Kidney (tissue), 14 donors: Measurements from ENCODE around the gene FAM219A. TPM values are rescaled to one million over a fixed set of nuclear protein-coding genes. Genes with fewer than 3 reads are reported as not detected.

Experiments used
- DNase-seq, 5 donors: peaks; one replicate each; pipeline ENCODE4 v3.0.0-alpha.2; 2013 to 2020
- FAIRE-seq: peaks from 2 replicates; lab custom pipeline; 2012; peaks lifted over from hg19 to GRCh38; lab: Jason Lieb, UNC
- H3K27ac ChIP-seq, 2 donors: one replicate each; pipeline ENCODE4 v1.7.0; 2013; ENCODE audit warnings: low read depth in 2 of 2, low read length in 2 of 2, inconsistent platforms in 1 of 2
- H3K27me3 ChIP-seq: one replicate; pipeline ENCODE4 v1.7.1; 2013; ENCODE audit warnings: low read length, inconsistent platforms; ENCODE audit not compliant: control insufficient read depth, insufficient read depth
- H3K36me3 ChIP-seq, 3 donors: one replicate each; pipeline versions ENCODE4 v1.7.0 to v1.7.1; 2013; ENCODE audit warnings: low read length in 3 of 3, control low read depth in 1 of 3, inconsistent platforms in 1 of 3; ENCODE audit not compliant: insufficient read depth in 3 of 3, control insufficient read depth in 2 of 3
- H3K4me1 ChIP-seq, 3 donors: one replicate each; pipeline versions ENCODE4 v1.7.0 to v1.7.1; 2013; ENCODE audit warnings: low read length in 3 of 3, inconsistent platforms in 1 of 3, low read depth in 1 of 3; ENCODE audit not compliant: control insufficient read depth in 2 of 3, insufficient read depth in 2 of 3
- H3K4me3 ChIP-seq, 3 donors: one replicate each; pipeline versions ENCODE4 v1.7.0 to v1.8.1; 2013; ENCODE audit warnings: low read length in 3 of 3, control low read depth in 1 of 3, inconsistent platforms in 1 of 3
- H3K9ac ChIP-seq, 3 donors: one replicate each; pipeline versions ENCODE4 v1.7.0 to v1.7.1; 2013; ENCODE audit warnings: low read length in 3 of 3, control low read depth in 1 of 3, inconsistent platforms in 1 of 3
- H3K9me3 ChIP-seq, 3 donors: one replicate each; pipeline versions ENCODE4 v1.7.0 to v1.7.1; 2013; ENCODE audit warnings: low read length in 3 of 3, control low read depth in 1 of 3, inconsistent platforms in 1 of 3; ENCODE audit not compliant: control insufficient read depth in 2 of 3, insufficient read depth in 1 of 3
- CTCF ChIP-seq: IDR thresholded peaks from 3 replicates; pipeline ENCODE4 v1.5.1; 2012; ENCODE audit warnings: mild to moderate bottlenecking, moderate library complexity, borderline replicate concordance; ENCODE audit not compliant: insufficient read depth; ENCODE audit errors: extremely low read depth
- intact Hi-C: fragments of 100-400 bp; cut with DNase I; formaldehyde crosslinking; loops from one replicate; pipeline ENCODE4 v1.11.1; 2022
- polyA plus RNA-seq: library from polyadenylated mRNA; stranded (reverse); fragments of 350-450 nt; fragmentation: Illumina TruSeq; extraction: RNeasy Lipid Tissue Mini Kit (QIAGEN cat#74804); gene quantifications from one replicate; pipeline ENCODE4 v1.2.3, GENCODE V29; 2014; ENCODE audit warnings: low read depth, low replicate concordance; ENCODE audit not compliant: insufficient read depth
- total RNA-seq: library from RNA; stranded (reverse); fragmentation: NEBNext Ultra II Directional; extraction: Animal tissue kit (Norgen Biotek cat#: 25700); gene quantifications from one replicate; pipeline ENCODE4 v1.2.1, GENCODE V29; 2021
- donor health status: control.
- donor health status: control.
- donor health status: control.
- donor health status: control.
- donor health status: control.
- donor health status: DM: yes; HTN: yes; CAD: no.
- donor health status: Normal renal cell carcinoma (clear cell type).

The FAM219A gene
- total and polyA plus RNA-seq, 2 donors from 2014 or later, result 8.7 to 21.1 TPM

GRCh38 chr9:34384368-34385165 is 73.8 kb downstream of the FAM219A start:
- TF ChIP-seq CTCF, result no peak
- DNase-seq (no peak), FAIRE-seq (no peak)
- no peaks in the 10 kb centered on the region for H3K36me3 ChIP-seq
- H3K4me3 ChIP-seq, result no peak overlapping the region
- H3K9me3 ChIP-seq, result no peaks in the 10 kb centered on the region
- intact Hi-C loops, result no loop called here
- H3K4me1 ChIP-seq, result peaks cover 0 to 9% (median 6%) of the 10 kb centered on the region in 3 donors
- H3K27me3 ChIP-seq, result no peaks in the 10 kb centered on the region
- H3K9ac ChIP-seq, result no peak overlapping the region
- H3K27ac ChIP-seq, result no peak overlapping the region

GRCh38 chr9:34383904-34384303 is 74.5 kb downstream of the FAM219A start:
- intact Hi-C loops, result no loop called here
- no peaks in the 10 kb centered on the region for H3K27me3 ChIP-seq
- no peak for FAIRE-seq
- TF ChIP-seq CTCF, result no peak
- H3K9ac ChIP-seq, result no peak overlapping the region
- no peak overlapping the region for H3K27ac ChIP-seq
- no peak for DNase-seq
- H3K4me1 ChIP-seq, result peaks cover 0 to 13% (median 6%) of the 10 kb centered on the region in 3 donors
- H3K9me3 ChIP-seq, result no peaks in the 10 kb centered on the region
- no peak overlapping the region for H3K4me3 ChIP-seq
- no peaks in the 10 kb centered on the region for H3K36me3 ChIP-seq

GRCh38 chr9:34382879-34383278 is 75.5 kb downstream of the FAM219A start:
- Histone ChIP-seq H3K27ac (no peak overlapping the region), H3K4me1 (peaks cover 0 to 13% (median 6%) of the 10 kb centered on the region in 3 donors), H3K27me3 (no peaks in the 10 kb centered on the region), H3K4me3 (no peak overlapping the region), H3K9ac (no peak overlapping the region), H3K9me3 (no peaks in the 10 kb centered on the region), H3K36me3 (no peaks in the 10 kb centered on the region)
- FAIRE-seq (no peak), DNase-seq (no peak)
- intact Hi-C loops, result no loop called here
- no peak for TF ChIP-seq CTCF
